Right atrium auricular region (tissue), 2 donors: Measurements from ENCODE around the gene IL4I1. TPM values are rescaled to one million over a fixed set of nuclear protein-coding genes. Genes with fewer than 3 reads are reported as not detected.

ENCODE experiments used
- DNase-seq: peaks from one replicate; pipeline ENCODE4 v3.0.0-alpha.2; 2019; ENCODE audit warnings: low spot score
- H3K27ac ChIP-seq, 2 donors: fragments of 200-600 bp; sonication (generic); 1 replicate in 1 of 2; 2 replicates in 1 of 2; pipeline ENCODE4 v1.5.1; 2016 to 2019
- H3K27me3 ChIP-seq, 2 donors: fragments of 200-600 bp; sonication (generic); one replicate each; pipeline versions ENCODE4 v1.5.1 to v1.6.0; 2017 to 2019
- H3K36me3 ChIP-seq: fragments of 200-600 bp; sonication (generic); one replicate; pipeline ENCODE4 v1.5.1; 2016
- H3K4me1 ChIP-seq, 2 donors: fragments of 200-600 bp; sonication (generic); one replicate each; pipeline versions ENCODE4 v1.5.1 to v1.6.0; 2017 to 2019
- H3K4me3 ChIP-seq, 2 donors: fragments of 200-600 bp; sonication (generic); 1 replicate in 1 of 2; 2 replicates in 1 of 2; pipeline ENCODE4 v1.5.1; 2017 to 2019; ENCODE audit warnings: mild to moderate bottlenecking in 1 of 2, moderate library complexity in 1 of 2
- H3K9me3 ChIP-seq, 2 donors: fragments of 200-600 bp; sonication (generic); one replicate each; pipeline ENCODE4 v1.5.1; 2019
- CTCF ChIP-seq, 2 donors: fragments of 200-600 bp; sonication (generic); IDR thresholded peaks; one replicate each; pipeline ENCODE4 v1.5.1; 2019; ENCODE audit warnings: antibody characterized with exemption in 2 of 2
- total RNA-seq, 2 donors: library from RNA; depleted of rRNA; stranded (reverse); fragments of >200 nt; gene quantifications; one replicate each; pipeline ENCODE4 v1.1.0, GENCODE V29; 2016

IL4I1 gene
- total RNA-seq, 2 donors from 2014 or later = 0.43 TPM; not detected in 1

GRCh38 chr19:49869009-49869483, 27.6 kb downstream of the IL4I1 start:
- no peak for DNase-seq
- Histone ChIP-seq H3K4me1 (peaks cover 0 to 53% of the 10 kb centered on the region in 2 donors), H3K4me3 (peak overlapping the region; percentile 18 to 51), H3K27me3 (no peaks in the 10 kb centered on the region), H3K9me3 (no peaks in the 10 kb centered on the region), H3K36me3 (peaks cover 16% of the 10 kb centered on the region), H3K27ac (peak overlapping the region; percentile 90 to 96)
- no peak for TF ChIP-seq CTCF (IDR thresholded peaks at IDR 0.05)

GRCh38 chr19:49866933-49867782, 29.5 kb downstream of the IL4I1 start, which contains the start of gene PNKP:
Gene PNKP, minus strand, starts transcription at chr19:49867576. Its CDS starts 372 bp downstream, at chr19:49867204.
- Histone ChIP-seq H3K27ac (peak within 1 kb of the TSS; percentile 90 to 96), H3K36me3 (peaks cover 28% of the 10 kb centered on the region), H3K9me3 (no peaks in the 10 kb centered on the region), H3K4me1 (peaks cover 0 to 53% of the 10 kb centered on the region in 2 donors), H3K27me3 (no peaks in the 10 kb centered on the region), H3K4me3 (peak within 1 kb of the TSS; percentile 79 to 87)
- no peak for TF ChIP-seq CTCF (IDR thresholded peaks at IDR 0.05)
- DNase-seq = peak; percentile 93

- Histone ChIP-seq H3K4me3 (no peak overlapping the region), H3K27me3 (no peaks in the 10 kb centered on the region), H3K4me1 (peaks cover 0 to 53% of the 10 kb centered on the region in 2 donors), H3K27ac (peak overlapping the region in 1 of 2 donors; percentile 55), H3K9me3 (no peaks in the 10 kb centered on the region), H3K36me3 (peaks cover 42% of the 10 kb centered on the region)
- DNase-seq = no peak
- no peak for TF ChIP-seq CTCF (IDR thresholded peaks at IDR 0.05)
These were observed 31.8 kb downstream of the IL4I1 start for GRCh38 chr19:49864890-49865289.

GRCh38 chr19:49863935-49864320, 32.8 kb downstream of the IL4I1 start:
- H3K27ac ChIP-seq = no peak overlapping the region
- no peak for DNase-seq
- no peak overlapping the region for H3K4me3 ChIP-seq
- TF ChIP-seq CTCF (IDR thresholded peaks at IDR 0.05) = no peak
- peaks cover 0 to 49% of the 10 kb centered on the region in 2 donors for H3K4me1 ChIP-seq
- H3K27me3 ChIP-seq = no peaks in the 10 kb centered on the region
- H3K9me3 ChIP-seq = no peaks in the 10 kb centered on the region
- peaks cover 51% of the 10 kb centered on the region for H3K36me3 ChIP-seq

GRCh38 chr19:49863254-49863934, 33.3 kb downstream of the IL4I1 start:
- H3K4me1 ChIP-seq = peaks cover 0 to 43% of the 10 kb centered on the region in 2 donors
- no peak for DNase-seq

More at GRCh38 chr19:49863254-49863934, 33.3 kb downstream of the IL4I1 start:
- Histone ChIP-seq H3K4me3 (no peak overlapping the region), H3K27ac (no peak overlapping the region), H3K36me3 (peaks cover 56% of the 10 kb centered on the region), H3K9me3 (no peaks in the 10 kb centered on the region), H3K27me3 (no peaks in the 10 kb centered on the region)
- no peak for TF ChIP-seq CTCF (IDR thresholded peaks at IDR 0.05)
